ENCODE results near the gene FPR1. TPM values are rescaled to one million over a fixed set of nuclear protein-coding genes. Genes with fewer than 3 reads are reported as not detected.
"Not testable (repeated sequence)": the region's sequence is repeated elsewhere in the genome, so short reads cannot be mapped to it uniquely, and the experiment has no call there.

The FPR1 gene
- total RNA-seq, 6 donors from 2014 or later = 17.0 to 105 (median 39.8) TPM

DNA sequence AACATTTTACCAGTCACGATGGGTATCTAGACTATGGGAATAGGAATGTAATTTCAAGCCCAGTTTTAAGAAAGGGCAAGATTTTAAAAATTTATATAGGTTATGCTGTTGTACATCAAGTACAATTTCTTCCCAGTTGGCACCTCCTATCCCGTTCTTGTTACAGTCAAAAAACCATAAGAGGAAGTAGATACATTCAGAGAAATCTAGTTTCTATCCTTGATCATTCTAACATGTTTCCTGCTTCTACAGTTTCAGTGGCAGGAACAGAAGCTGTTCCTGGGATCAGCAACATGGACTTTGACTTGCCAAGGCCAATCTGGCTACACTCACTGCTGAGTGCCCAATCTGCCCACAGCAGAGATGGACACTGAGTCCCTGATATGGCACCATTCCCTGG, 28.6 kb upstream of the FPR1 start:
- WGBS, 2 donors = 53 to 65% methylated on average over 2 of the region's 2 CpGs

DNA sequence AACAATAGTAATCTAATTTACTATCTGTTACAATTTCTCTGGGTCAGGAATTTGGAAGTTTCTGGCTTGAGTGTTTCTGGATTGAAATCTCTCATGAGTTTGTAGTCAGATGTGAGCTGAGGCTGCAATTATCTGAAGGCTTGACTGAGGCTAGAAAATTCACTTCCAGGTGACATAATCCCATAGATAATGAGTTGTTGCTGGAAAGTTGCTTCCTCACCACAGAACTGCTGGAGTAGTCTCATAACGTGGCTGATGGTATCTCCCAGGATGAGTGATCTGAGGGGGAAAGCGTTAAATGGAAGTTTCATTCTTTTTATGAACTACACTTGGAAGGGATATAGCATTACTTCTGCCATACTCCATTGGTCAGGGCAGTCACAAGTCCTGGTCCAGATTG, 28.0 kb upstream of the FPR1 start:
- no peak for TF ChIP-seq EP300 (IDR thresholded peaks at IDR 0.05)
- Histone ChIP-seq H3K4me1 (peaks cover 2 to 11% (median 5%) of the 10 kb centered on the region in 4 donors), H3K27ac (no peak overlapping the region), H3K36me3 (no peaks in the 10 kb centered on the region), H3K27me3 (no peaks in the 10 kb centered on the region), H3K9me3 (no peaks in the 10 kb centered on the region), H3K4me3 (no peak overlapping the region)
- no peak for DNase-seq
- 62 to 68% methylated on average over 2 of the region's 2 CpGs for WGBS, 2 donors
- no peak for ATAC-seq (ENCODE audit: low FRiP score in 2 of 2)

More for the DNA sequence above, 28.6 kb upstream of the FPR1 start:
- TF ChIP-seq POLR2A (IDR thresholded peaks at IDR 0.05) (no peak), EP300 (IDR thresholded peaks at IDR 0.05) (no peak), POLR2AphosphoS5 (IDR thresholded peaks at IDR 0.05) (no peak)
- TF ChIP-seq, protein P1, sequence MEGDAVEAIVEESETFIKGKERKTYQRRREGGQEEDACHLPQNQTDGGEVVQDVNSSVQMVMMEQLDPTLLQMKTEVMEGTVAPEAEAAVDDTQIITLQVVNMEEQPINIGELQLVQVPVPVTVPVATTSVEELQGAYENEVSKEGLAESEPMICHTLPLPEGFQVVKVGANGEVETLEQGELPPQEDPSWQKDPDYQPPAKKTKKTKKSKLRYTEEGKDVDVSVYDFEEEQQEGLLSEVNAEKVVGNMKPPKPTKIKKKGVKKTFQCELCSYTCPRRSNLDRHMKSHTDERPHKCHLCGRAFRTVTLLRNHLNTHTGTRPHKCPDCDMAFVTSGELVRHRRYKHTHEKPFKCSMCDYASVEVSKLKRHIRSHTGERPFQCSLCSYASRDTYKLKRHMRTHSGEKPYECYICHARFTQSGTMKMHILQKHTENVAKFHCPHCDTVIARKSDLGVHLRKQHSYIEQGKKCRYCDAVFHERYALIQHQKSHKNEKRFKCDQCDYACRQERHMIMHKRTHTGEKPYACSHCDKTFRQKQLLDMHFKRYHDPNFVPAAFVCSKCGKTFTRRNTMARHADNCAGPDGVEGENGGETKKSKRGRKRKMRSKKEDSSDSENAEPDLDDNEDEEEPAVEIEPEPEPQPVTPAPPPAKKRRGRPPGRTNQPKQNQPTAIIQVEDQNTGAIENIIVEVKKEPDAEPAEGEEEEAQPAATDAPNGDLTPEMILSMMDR (IDR thresholded peaks at IDR 0.05) = no peak
- Histone ChIP-seq H3K27me3 (no peaks in the 10 kb centered on the region), H3K36me3 (no peaks in the 10 kb centered on the region), H3K4me3 (no peak overlapping the region), H3K4me1 (peaks cover 2 to 16% (median 5%) of the 10 kb centered on the region in 4 donors), H3K9me3 (no peaks in the 10 kb centered on the region), H3K27ac (no peak overlapping the region)
- DNase-seq = no peak
- no peak for ATAC-seq (ENCODE audit: low FRiP score in 2 of 2)

- H3K36me3 ChIP-seq = no peaks in the 10 kb centered on the region
- no peak for ATAC-seq (ENCODE audit: low FRiP score in 2 of 2)
These were observed 27.5 kb upstream of the FPR1 start for GRCh38 chr19:51779181-51779580.

DNA sequence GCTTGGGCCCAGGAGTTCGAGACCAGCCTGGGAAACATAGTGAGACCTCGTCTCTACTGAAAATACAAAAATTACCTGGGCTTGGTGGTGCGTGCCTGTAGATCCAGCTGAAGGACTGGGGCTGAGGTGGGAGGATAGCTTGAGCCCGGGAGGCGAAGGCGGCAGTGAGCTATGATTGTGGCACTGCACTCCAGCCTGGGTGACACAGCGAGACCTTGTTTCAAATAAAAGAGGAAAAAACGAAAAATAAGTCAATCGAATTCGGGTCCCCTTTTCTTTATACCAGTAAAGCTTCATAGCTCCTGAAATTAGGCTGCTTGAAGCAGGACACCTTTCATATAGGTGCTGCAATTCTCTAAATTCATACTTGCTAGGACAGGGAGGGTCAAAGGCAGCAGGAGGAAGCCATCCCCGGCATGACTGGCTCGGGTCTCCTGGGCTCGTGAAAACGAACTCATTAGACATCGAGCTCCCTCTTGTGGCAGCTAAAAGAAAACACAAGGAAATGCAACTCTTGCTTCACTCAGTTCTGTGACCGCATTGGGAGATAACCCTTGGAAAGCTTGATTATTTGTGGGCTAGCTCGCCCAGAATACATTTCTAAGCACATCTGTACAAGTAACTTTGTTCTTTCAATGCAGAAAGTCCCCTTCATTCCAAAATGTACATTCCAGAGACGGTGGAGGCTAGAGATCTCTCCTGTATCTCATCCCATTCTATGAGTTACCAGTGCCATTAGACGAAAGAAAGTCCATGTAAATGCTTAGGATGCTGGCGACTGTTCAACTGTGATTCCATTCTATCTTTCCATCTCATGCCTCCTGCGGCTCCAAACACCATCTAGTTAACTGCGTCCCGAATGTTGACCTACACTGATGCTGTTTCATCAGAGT, 26.1 kb upstream of the FPR1 start:
- H3K4me1 ChIP-seq = peaks cover 2 to 10% (median 5%) of the 10 kb centered on the region in 4 donors
- H3K9me3 ChIP-seq = no peaks in the 10 kb centered on the region
- DNase-seq (peak in 1 of 2 donors; percentile 79), ATAC-seq (ENCODE audit: low FRiP score in 2 of 2) (peak; percentile 84 to 96)
- peak in 1 of 2 donors; percentile 22 for TF ChIP-seq POLR2AphosphoS5 (IDR thresholded peaks at IDR 0.05)
- TF ChIP-seq, protein P1 (IDR thresholded peaks at IDR 0.05) = peak; percentile 61 to 82 (median 78)
- TF ChIP-seq POLR2A (IDR thresholded peaks at IDR 0.05) = no peak
- H3K27ac ChIP-seq = peak overlapping the region in 1 of 4 donors; percentile 6
- WGBS, 2 donors = 36 to 37% methylated on average over 22 to 23 of the region's 23 CpGs
- no peak overlapping the region for H3K4me3 ChIP-seq
- H3K36me3 ChIP-seq = no peaks in the 10 kb centered on the region
- no peaks in the 10 kb centered on the region for H3K27me3 ChIP-seq

More at GRCh38 chr19:51779181-51779580, 27.5 kb upstream of the FPR1 start:
- DNase-seq = no peak
- no peaks in the 10 kb centered on the region for H3K9me3 ChIP-seq
- no peak overlapping the region for H3K27ac ChIP-seq
- no peaks in the 10 kb centered on the region for H3K27me3 ChIP-seq
- peaks cover 2 to 10% (median 5%) of the 10 kb centered on the region in 4 donors for H3K4me1 ChIP-seq
- H3K4me3 ChIP-seq = no peak overlapping the region
- TF ChIP-seq EP300 (IDR thresholded peaks at IDR 0.05) (no peak), POLR2A (IDR thresholded peaks at IDR 0.05) (no peak), POLR2AphosphoS5 (IDR thresholded peaks at IDR 0.05) (no peak)
- TF ChIP-seq, protein P1 (IDR thresholded peaks at IDR 0.05) = no peak
- WGBS, 2 donors = 56 to 57% methylated on average over 1 of the region's 1 CpG

GRCh38 chr19:51776561-51776960, 24.9 kb upstream of the FPR1 start:
- H3K27me3 ChIP-seq; ATAC-seq (ENCODE audit: low FRiP score in 2 of 2): not testable (repeated sequence)
- 88 to 92% methylated on average over 1 of the region's 1 CpG for WGBS, 2 donors

More at GRCh38 chr19:51776561-51776960, 24.9 kb upstream of the FPR1 start:
- H3K9me3 ChIP-seq, H3K4me3 ChIP-seq, H3K27ac ChIP-seq, DNase-seq, H3K4me1 ChIP-seq, H3K36me3 ChIP-seq: not testable (repeated sequence)
